ENCODE results near the gene MRPS18A. TPM values are rescaled to one million over a fixed set of nuclear protein-coding genes. Genes with fewer than 3 reads are reported as not detected.

Gene MRPS18A
- total RNA-seq (ENCODE audit: low replicate concordance), result 34.5 and 52.7 TPM in 2 replicates

DNA sequence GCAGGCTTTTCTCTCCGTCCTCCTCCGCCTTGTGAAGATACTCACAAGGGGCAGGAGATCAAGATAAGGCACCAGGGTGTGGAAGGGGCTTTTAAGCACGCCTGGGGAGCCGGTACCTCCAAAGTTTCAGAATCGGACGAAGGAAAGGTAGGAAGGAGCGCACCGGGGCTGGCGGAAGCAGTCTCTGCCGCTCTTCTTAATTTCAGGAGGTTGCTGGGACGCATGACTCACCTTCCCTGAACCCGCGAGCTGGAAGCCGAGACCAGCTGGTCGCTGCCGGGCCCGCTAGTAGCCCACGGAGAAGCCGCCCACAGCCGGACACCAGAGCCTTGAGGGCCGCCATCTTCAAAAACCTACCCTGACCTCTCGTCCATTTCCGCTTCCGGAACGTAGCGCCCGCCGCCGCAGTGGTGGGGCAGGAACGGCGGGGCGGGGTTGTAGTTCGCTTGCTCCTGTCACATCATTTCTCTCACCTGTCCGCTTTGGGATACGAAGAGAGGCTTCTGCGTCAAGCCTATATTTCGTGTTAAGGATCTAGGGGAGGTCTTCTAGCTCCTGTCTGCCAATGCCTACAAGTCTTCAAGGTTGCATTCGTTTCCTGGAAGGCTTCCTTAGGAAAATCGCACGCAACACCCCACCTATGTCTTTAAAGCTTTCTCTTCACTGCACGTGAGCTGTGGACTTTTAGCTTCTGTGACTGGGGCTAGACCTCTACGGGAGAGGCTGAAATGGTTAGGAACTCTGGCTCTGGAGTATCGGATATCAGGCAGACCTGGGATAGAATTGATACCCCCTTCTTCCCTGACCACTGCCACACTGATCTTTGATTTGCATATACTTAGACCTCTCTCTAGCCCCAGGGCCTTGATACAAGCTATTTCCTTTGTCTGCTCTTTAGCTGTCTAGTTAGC lies at the start of gene MRPS18A:
Gene MRPS18A (minus strand): TSS at position 355 of the 911 bp plus-strand sequence. CDS start 12 bp downstream, at position 343.
- H3K9ac ChIP-seq, result peak within 1 kb of the TSS; percentile 87
- H3K27ac Mint-ChIP-seq, result peak within 1 kb of the TSS; percentile 69
- H3K27me3 Mint-ChIP-seq (ENCODE audit: insufficient read depth, low read depth), result peaks cover 4% of the 10 kb centered on the region
- H3K9me3 Mint-ChIP-seq, result no peaks in the 10 kb centered on the region
- peaks cover 49% of the 10 kb centered on the region for H3K79me2 ChIP-seq (ENCODE audit: low read depth)
- H3K4me2 ChIP-seq, result peak within 1 kb of the TSS; percentile 77
- H2AFZ ChIP-seq (replicated peaks), result peak within 1 kb of the TSS; percentile 94
- TF ChIP-seq, protein P1, sequence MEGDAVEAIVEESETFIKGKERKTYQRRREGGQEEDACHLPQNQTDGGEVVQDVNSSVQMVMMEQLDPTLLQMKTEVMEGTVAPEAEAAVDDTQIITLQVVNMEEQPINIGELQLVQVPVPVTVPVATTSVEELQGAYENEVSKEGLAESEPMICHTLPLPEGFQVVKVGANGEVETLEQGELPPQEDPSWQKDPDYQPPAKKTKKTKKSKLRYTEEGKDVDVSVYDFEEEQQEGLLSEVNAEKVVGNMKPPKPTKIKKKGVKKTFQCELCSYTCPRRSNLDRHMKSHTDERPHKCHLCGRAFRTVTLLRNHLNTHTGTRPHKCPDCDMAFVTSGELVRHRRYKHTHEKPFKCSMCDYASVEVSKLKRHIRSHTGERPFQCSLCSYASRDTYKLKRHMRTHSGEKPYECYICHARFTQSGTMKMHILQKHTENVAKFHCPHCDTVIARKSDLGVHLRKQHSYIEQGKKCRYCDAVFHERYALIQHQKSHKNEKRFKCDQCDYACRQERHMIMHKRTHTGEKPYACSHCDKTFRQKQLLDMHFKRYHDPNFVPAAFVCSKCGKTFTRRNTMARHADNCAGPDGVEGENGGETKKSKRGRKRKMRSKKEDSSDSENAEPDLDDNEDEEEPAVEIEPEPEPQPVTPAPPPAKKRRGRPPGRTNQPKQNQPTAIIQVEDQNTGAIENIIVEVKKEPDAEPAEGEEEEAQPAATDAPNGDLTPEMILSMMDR (IDR thresholded peaks at IDR 0.05), result no peak
- peak; percentile 42 for TF ChIP-seq EZH2 (IDR thresholded peaks at IDR 0.05)
- peak within 1 kb of the TSS; percentile 95 for H3K4me3 ChIP-seq
- DNase-seq (ENCODE audit: low spot score), result peak; percentile 82
- peak within 1 kb of the TSS; percentile 97 for H3K4me3 Mint-ChIP-seq
- peaks cover 12% of the 10 kb centered on the region for H3K4me1 ChIP-seq
- H3K36me3 ChIP-seq, result no peaks in the 10 kb centered on the region
- H3K27me3 ChIP-seq, result no peaks in the 10 kb centered on the region
- no peaks in the 10 kb centered on the region for H3K36me3 Mint-ChIP-seq
- H3K4me1 Mint-ChIP-seq, result peaks cover 20% of the 10 kb centered on the region
- H4K20me1 ChIP-seq (ENCODE audit: low read depth), result peaks cover 35% of the 10 kb centered on the region
- peaks cover 13% of the 10 kb centered on the region for H3F3A ChIP-seq (ENCODE audit: low read depth)
- H3K9me3 ChIP-seq (ENCODE audit: low read depth), result no peaks in the 10 kb centered on the region
- H3K27ac ChIP-seq, result no peak within 1 kb of the TSS

DNA sequence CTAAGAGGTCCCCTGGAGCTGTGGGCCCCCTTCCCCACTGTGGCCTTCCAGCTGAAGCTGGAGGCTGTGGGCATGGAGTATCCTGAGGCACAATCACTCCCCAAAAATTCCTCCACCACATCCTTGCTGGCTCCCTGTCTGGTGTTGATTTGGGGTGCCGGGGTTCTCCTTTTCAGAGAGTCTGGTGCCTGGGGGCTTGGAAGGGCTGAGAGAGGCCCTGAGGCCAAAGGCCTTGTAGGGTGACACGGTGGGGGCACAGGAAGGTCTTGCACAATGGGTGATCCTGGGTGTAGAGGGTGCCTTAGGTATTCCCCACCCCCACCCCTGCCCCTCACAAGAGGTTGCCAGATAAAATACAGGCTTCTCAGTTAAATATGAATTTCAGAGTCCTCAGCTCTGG lies 49.3 kb upstream of the MRPS18A start:
- no peaks in the 10 kb centered on the region for H3K36me3 ChIP-seq
- TF ChIP-seq, protein P1 (IDR thresholded peaks at IDR 0.05), result no peak
- no peak for TF ChIP-seq EZH2phosphoT487 (IDR thresholded peaks at IDR 0.05)
- no peak for TF ChIP-seq EZH2 (IDR thresholded peaks at IDR 0.05)
- Mint-ChIP-seq H3K4me3 (no peak overlapping the region), H3K9me3 (peaks cover 4% of the 10 kb centered on the region), H3K36me3 (no peaks in the 10 kb centered on the region), H3K27me3 (ENCODE audit: insufficient read depth, low read depth) (peaks cover 22% of the 10 kb centered on the region), H3K4me1 (peaks cover 34% of the 10 kb centered on the region), H3K27ac (no peak overlapping the region)
- H3K9ac ChIP-seq, result no peak overlapping the region
- H3K79me2 ChIP-seq (ENCODE audit: low read depth), result no peaks in the 10 kb centered on the region
- H3K4me1 ChIP-seq, result peaks cover 29% of the 10 kb centered on the region
- H3F3A ChIP-seq (ENCODE audit: low read depth), result peaks cover 5% of the 10 kb centered on the region
- no peak overlapping the region for H3K4me3 ChIP-seq
- no peaks in the 10 kb centered on the region for H3K9me3 ChIP-seq (ENCODE audit: low read depth)
- H3K27me3 ChIP-seq, result no peaks in the 10 kb centered on the region
- H3K4me2 ChIP-seq, result no peak overlapping the region
- no peaks in the 10 kb centered on the region for H4K20me1 ChIP-seq (ENCODE audit: low read depth)
- no peak for DNase-seq (ENCODE audit: low spot score)
- H3K27ac ChIP-seq, result no peak overlapping the region
- H2AFZ ChIP-seq (replicated peaks), result no peak overlapping the region

DNA sequence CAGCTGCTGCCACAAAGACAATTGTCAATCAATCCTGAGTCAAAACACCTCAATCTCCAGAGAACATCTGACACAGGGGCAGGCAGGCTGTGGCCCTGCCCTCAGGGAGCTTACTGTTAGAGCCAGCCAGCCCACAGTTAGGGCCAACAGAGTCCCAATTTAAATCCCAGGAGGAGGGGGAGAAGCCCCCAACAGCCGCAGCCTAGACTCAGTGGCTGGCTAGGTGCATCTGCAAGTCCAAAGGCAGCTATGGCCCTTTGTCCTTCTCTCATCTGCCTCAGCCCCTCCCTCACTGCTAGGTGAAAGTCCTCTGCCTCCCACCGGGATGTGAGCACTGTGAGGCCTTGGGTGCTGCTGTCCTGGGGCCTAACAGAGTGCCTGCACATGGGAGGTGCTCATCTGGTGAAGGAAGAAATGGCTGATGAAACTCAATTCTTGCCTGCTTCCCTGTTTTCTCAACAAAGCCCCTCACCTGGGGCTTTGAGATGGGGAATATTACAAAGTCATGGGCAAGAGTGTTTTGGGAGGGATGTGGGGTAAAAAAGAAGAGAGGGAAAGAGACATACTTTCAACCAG lies 48.7 kb upstream of the MRPS18A start:
- Histone ChIP-seq H3K9ac (no peak overlapping the region), H3F3A (ENCODE audit: low read depth) (peaks cover 5% of the 10 kb centered on the region), H3K27ac (no peak overlapping the region), H3K9me3 (ENCODE audit: low read depth) (peaks cover 1% of the 10 kb centered on the region), H3K36me3 (no peaks in the 10 kb centered on the region), H3K27me3 (no peaks in the 10 kb centered on the region), H3K4me1 (peaks cover 25% of the 10 kb centered on the region), H3K4me2 (no peak overlapping the region), H2AFZ (replicated peaks) (no peak overlapping the region), H4K20me1 (ENCODE audit: low read depth) (no peaks in the 10 kb centered on the region), H3K79me2 (ENCODE audit: low read depth) (no peaks in the 10 kb centered on the region), H3K4me3 (no peak overlapping the region)
- Mint-ChIP-seq H3K9me3 (peaks cover 7% of the 10 kb centered on the region), H3K4me3 (no peak overlapping the region), H3K36me3 (no peaks in the 10 kb centered on the region), H3K27ac (no peak overlapping the region), H3K4me1 (peaks cover 29% of the 10 kb centered on the region), H3K27me3 (ENCODE audit: insufficient read depth, low read depth) (peaks cover 20% of the 10 kb centered on the region)
- DNase-seq (ENCODE audit: low spot score), result no peak
- TF ChIP-seq EZH2 (IDR thresholded peaks at IDR 0.05) (no peak), EZH2phosphoT487 (IDR thresholded peaks at IDR 0.05) (no peak)
- TF ChIP-seq, protein P1 (IDR thresholded peaks at IDR 0.05), result no peak
